ENCODE measurements around the gene IL4R. TPM values are rescaled to one million over a fixed set of nuclear protein-coding genes. Genes with fewer than 3 reads are reported as not detected.
"Not testable (repeated sequence)": the region's sequence is repeated elsewhere in the genome, so short reads cannot be mapped to it uniquely, and the experiment has no call there.

Gene IL4R
- total and polyA plus RNA-seq, 5 donors: 12.3 to 51.0 (median 23.2) TPM

DNA sequence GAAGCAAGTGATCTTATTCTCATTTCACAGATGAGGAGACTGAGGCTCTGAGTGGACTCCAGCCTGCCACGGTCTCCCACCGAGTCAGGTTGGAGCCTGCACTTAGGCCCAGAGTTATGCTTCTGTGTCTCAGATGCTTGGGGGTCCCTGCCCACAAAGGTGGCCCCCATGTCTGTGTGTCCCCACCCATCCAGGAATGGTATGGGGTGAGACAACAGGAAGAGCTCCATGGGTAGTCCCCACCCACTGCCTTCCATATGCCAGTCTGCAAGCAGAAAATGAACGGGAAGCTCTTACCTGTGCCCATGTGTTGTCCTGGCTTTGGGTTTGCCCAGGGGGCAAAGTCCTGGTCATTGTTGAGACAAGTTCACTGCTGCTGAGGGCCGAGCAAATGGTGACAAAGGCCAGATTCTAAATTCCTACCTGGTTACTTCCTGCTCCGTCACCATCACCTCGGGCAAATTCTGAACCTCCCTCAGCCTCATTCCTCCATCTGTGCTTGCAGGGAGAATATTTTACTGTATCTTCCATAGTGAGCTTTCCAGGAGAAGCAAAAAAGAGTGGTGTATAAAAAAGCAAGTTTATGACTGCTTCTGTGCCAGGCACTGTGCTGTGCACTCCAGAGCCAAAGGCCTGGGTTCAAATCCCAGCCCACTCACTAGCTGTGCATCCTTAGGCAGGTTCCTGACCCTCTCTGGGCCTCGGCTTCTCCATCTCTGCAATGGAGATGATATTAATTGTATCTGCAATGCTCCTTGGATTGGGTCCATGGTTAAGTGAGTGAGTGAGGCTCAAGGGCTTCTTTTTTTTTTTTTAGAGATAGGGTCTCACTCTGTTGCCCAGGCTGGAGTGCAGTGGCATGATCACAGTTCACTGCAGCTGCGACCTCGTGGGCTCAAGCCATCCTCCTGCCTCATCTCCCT lies 9.3 kb downstream of the IL4R start:
- 87% methylated on average over 9 of the region's 9 CpGs for WGBS

GRCh38 chr16:27323781-27324561 lies 10.2 kb downstream of the IL4R start:
- Histone ChIP-seq H3K4me1 (ENCODE audit: control insufficient read depth, insufficient read depth, low read length) (peaks cover 13% of the 10 kb centered on the region), H3K27ac (ENCODE audit: low read length) (peak overlapping the region; percentile 33), H3K27me3 (ENCODE audit: control insufficient read depth, insufficient read depth) (no peaks in the 10 kb centered on the region), H3K9me3 (ENCODE audit: control insufficient read depth, low read length) (no peaks in the 10 kb centered on the region), H3K4me3 (ENCODE audit: low read length) (no peak overlapping the region)
- ATAC-seq (peak in 1 of 2 donors; percentile 24), DNase-seq (no peak)
- intact Hi-C loops (cut with DNase I): no loop called here
- 59% methylated on average over 13 of the region's 13 CpGs for WGBS

More for the DNA sequence above, 9.3 kb downstream of the IL4R start:
- intact Hi-C loops (cut with DNase I): no loop called here
- no peak overlapping the region for H3K4me3 ChIP-seq (ENCODE audit: low read length)
- DNase-seq (no peak), ATAC-seq (no peak)
- H3K27ac ChIP-seq (ENCODE audit: low read length): peak overlapping the region; percentile 26
- H3K27me3 ChIP-seq (ENCODE audit: control insufficient read depth, insufficient read depth): no peaks in the 10 kb centered on the region
- no peaks in the 10 kb centered on the region for H3K9me3 ChIP-seq (ENCODE audit: control insufficient read depth, low read length)
- peaks cover 19% of the 10 kb centered on the region for H3K4me1 ChIP-seq (ENCODE audit: control insufficient read depth, insufficient read depth, low read length)

DNA sequence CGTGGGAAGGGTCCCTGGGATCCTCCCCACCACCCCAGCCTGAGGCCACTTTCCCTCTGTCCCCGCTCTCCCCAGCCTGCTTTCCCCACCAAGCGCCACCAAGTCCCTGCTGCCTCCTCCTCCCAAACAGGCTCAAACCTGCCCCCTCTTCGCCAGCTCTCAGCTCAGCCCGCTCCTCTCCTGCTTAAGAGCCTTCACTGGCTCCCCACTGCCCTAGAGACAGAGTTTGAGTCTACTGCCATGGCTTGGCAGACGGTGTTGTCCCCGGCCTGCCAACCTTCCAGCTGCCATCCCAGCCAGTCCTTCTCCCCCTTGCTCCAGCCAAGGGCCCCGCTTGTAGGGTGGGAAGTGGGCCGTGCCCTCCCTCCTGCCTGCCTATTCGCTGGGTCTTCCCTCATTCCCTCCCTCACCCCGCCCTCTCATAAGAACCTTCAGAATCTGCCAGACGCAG lies 11.1 kb downstream of the IL4R start:
- DNase-seq (no peak), ATAC-seq (peak in 1 of 2 donors; percentile 9)
- Histone ChIP-seq H3K4me1 (ENCODE audit: control insufficient read depth, insufficient read depth, low read length) (peaks cover 13% of the 10 kb centered on the region), H3K4me3 (ENCODE audit: low read length) (no peak overlapping the region), H3K9me3 (ENCODE audit: control insufficient read depth, low read length) (no peaks in the 10 kb centered on the region), H3K27me3 (ENCODE audit: control insufficient read depth, insufficient read depth) (no peaks in the 10 kb centered on the region), H3K27ac (ENCODE audit: low read length) (no peak overlapping the region)
- intact Hi-C loops (cut with DNase I): no loop called here
- WGBS: 75% methylated on average over 12 of the region's 12 CpGs

DNA sequence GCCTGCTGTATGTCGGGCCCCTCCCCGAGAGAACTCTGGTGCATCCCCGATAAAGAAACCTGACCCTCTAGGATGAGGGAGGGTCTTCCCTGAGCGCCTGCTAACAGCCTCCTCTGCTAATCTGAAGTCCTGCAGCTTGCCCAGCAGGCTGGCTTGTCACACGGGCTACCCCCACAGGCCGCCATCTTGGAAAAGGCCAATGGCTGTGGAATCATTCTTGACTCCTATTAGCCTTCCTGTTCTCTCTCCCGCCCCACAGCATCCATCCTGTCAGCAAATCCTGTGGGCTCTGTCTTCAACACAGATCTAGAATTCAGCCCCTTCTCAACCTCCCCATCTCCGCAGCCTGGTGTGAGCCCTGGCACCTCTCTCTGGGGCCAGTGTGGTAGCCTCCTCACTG lies 12.0 kb downstream of the IL4R start:
- Histone ChIP-seq H3K4me3 (ENCODE audit: low read length) (no peak overlapping the region), H3K27me3 (ENCODE audit: control insufficient read depth, insufficient read depth) (no peaks in the 10 kb centered on the region), H3K4me1 (ENCODE audit: control insufficient read depth, insufficient read depth, low read length) (peaks cover 12% of the 10 kb centered on the region), H3K27ac (ENCODE audit: low read length) (peak overlapping the region; percentile 66), H3K9me3 (ENCODE audit: control insufficient read depth, low read length) (no peaks in the 10 kb centered on the region)
- WGBS: 84% methylated on average over 8 of the region's 8 CpGs
- DNase-seq (no peak), ATAC-seq (no peak)
- intact Hi-C loops (cut with DNase I): no loop called here

DNA sequence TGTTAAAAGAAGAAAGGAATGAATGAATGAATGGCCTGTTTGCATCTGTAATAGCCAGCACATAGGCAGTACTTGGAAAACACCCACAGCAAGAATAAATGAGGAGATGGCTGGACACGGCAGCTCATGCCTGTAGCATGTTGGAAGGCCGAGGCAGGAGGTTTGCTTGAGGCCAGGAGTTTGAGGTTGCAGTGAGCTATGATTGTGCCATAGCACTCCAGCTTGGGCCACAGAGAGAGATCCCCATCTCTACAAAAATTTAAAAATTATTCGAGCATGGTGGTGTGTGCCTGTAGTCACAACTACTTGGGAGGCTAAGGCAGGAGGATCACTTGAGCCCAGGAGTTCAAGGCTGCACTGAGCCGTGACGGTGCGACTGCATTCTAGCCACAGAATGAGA lies 12.5 kb downstream of the IL4R start:
- no peaks in the 10 kb centered on the region for H3K9me3 ChIP-seq (ENCODE audit: control insufficient read depth, low read length)
- WGBS: 88% methylated on average over 6 of the region's 6 CpGs
- intact Hi-C loops (cut with DNase I): no loop called here
- no peak for ATAC-seq
- no peak for DNase-seq
- H3K4me3 ChIP-seq (ENCODE audit: low read length): no peak overlapping the region
- no peaks in the 10 kb centered on the region for H3K27me3 ChIP-seq (ENCODE audit: control insufficient read depth, insufficient read depth)
- H3K4me1 ChIP-seq (ENCODE audit: control insufficient read depth, insufficient read depth, low read length): peaks cover 12% of the 10 kb centered on the region
- peak overlapping the region; percentile 98 for H3K27ac ChIP-seq (ENCODE audit: low read length)

DNA sequence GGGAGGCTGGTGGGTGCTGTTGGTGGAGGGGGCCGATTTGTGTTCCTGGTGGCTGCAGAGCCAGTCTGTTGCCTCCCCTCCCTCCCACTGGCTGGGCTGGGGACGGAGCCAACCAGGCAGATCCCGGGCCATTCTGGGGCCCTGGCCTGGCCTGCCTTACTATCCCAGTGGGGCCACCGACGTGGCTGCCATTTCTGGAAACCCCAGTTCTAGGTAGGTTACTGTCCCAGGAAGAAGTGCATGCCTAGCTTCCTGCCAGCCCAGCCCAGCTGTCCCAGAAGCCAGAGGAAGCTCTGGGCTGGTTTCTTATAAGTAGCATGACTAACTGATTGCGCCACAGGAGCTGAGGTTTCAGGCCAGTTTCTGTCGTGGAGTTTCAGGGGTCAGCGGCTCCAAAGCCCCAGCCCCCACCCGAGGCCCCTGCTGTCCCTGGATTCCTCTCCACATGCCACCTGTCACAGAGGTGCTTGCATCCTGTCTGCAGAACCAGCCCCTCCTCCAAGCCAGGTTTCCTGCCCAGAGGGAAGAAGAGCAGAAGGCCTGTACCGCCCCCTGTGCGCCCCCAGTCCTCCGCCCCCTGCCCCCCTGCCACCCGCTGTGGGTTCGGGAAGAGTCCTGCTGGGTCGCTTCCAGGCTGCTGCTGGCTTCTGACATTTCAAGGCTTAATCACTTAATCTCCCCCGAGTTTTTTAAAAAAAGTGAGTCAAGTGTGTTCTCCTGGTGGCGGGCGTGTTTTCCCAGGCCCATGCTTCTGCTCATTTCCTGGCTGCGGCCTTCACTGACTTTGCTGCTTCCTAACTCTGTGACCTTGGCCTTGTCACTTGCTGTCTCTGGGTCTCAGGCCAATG lies 13.2 kb downstream of the IL4R start:
- peak; percentile 87 to 93 (median 88) for DNase-seq
- no peaks in the 10 kb centered on the region for H3K27me3 ChIP-seq (ENCODE audit: control insufficient read depth, insufficient read depth)
- no peak overlapping the region for H3K4me3 ChIP-seq (ENCODE audit: low read length)
- 19% methylated on average over 19 of the region's 19 CpGs for WGBS
- peak; percentile 76 to 87 for ATAC-seq
- H3K27ac ChIP-seq (ENCODE audit: low read length): peak overlapping the region; percentile 98
- intact Hi-C loops (cut with DNase I): no loop called here
- H3K9me3 ChIP-seq (ENCODE audit: control insufficient read depth, low read length): no peaks in the 10 kb centered on the region
- H3K4me1 ChIP-seq (ENCODE audit: control insufficient read depth, insufficient read depth, low read length): peaks cover 12% of the 10 kb centered on the region

- Histone ChIP-seq H3K4me1 (ENCODE audit: control insufficient read depth, insufficient read depth, low read length) (peaks cover 12% of the 10 kb centered on the region), H3K27me3 (ENCODE audit: control insufficient read depth, insufficient read depth) (no peaks in the 10 kb centered on the region), H3K27ac (ENCODE audit: low read length) (peak overlapping the region; percentile 98), H3K9me3 (ENCODE audit: control insufficient read depth, low read length) (no peaks in the 10 kb centered on the region), H3K4me3 (ENCODE audit: low read length) (no peak overlapping the region)
- intact Hi-C loops (cut with DNase I): no loop called here
- no peak for DNase-seq
- 49% methylated on average over 3 of the region's 3 CpGs for WGBS
- no peak for ATAC-seq
Observed at GRCh38 chr16:27327586-27327915, 13.8 kb downstream of the IL4R start.

DNA sequence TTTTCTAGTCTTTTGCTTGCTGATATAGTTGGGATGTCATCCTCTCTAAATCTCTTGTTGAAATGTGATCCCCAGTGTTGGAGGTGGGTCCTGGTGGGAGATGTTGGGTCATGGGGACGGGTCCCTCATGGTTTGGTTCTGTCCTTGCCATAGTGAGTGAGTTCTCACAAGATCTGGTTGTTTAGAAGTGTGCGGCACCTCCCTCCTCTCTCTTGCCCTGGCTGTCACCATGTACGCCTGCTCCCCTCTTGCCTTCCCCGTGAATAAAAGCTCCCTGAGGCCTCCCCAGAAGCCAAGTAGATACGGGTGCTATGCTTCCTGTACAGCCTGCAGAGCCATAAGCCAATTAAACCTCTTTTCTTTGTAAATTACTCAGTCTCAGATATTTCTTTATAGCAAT lies 15.2 kb downstream of the IL4R start:
- DNase-seq (no peak), ATAC-seq (no peak)
- no peaks in the 10 kb centered on the region for H3K27me3 ChIP-seq (ENCODE audit: control insufficient read depth, insufficient read depth)
- H3K27ac ChIP-seq (ENCODE audit: low read length): peak overlapping the region; percentile 86
- H3K4me1 ChIP-seq (ENCODE audit: control insufficient read depth, insufficient read depth, low read length): peaks cover 10% of the 10 kb centered on the region
- H3K9me3 ChIP-seq (ENCODE audit: control insufficient read depth, low read length): no peaks in the 10 kb centered on the region
- intact Hi-C loops (cut with DNase I): no loop called here
- 78% methylated on average over 5 of the region's 5 CpGs for WGBS
- no peak overlapping the region for H3K4me3 ChIP-seq (ENCODE audit: low read length)

GRCh38 chr16:27329376-27330079 lies 15.8 kb downstream of the IL4R start:
- peak in 1 of 2 donors; percentile 25 for ATAC-seq
- H3K4me3 ChIP-seq (ENCODE audit: low read length); H3K9me3 ChIP-seq (ENCODE audit: control insufficient read depth, low read length); H3K27me3 ChIP-seq (ENCODE audit: control insufficient read depth, insufficient read depth); DNase-seq; H3K4me1 ChIP-seq (ENCODE audit: control insufficient read depth, insufficient read depth, low read length); intact Hi-C loops (cut with DNase I): not testable (repeated sequence)
- WGBS: 34% methylated on average over 8 of the region's 8 CpGs
- peak overlapping the region; percentile 79 for H3K27ac ChIP-seq (ENCODE audit: low read length)

DNA sequence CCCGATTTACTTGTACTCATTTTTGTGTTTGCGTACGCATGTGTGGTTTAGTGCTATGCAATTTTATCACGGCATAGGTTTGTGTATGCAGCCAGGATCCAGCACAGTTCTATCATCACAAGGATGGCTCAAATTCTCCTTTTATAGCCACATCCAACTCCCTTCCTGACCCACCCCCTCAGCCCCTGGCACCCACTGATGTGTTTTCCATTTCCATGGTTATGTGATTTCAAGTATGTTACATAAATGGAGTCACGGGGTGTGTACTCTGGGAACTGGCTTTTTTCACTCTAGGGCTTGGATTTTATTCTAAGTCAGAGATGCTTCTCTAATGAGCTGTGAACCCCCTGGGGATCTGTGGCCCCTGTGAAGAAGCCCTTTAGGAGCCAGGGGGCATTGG lies 16.8 kb downstream of the IL4R start:
- peak overlapping the region; percentile 81 for H3K27ac ChIP-seq (ENCODE audit: low read length)
- no peaks in the 10 kb centered on the region for H3K9me3 ChIP-seq (ENCODE audit: control insufficient read depth, low read length)
- 40% methylated on average over 5 of the region's 5 CpGs for WGBS
- peaks cover 5% of the 10 kb centered on the region for H3K4me1 ChIP-seq (ENCODE audit: control insufficient read depth, insufficient read depth, low read length)
- no peaks in the 10 kb centered on the region for H3K27me3 ChIP-seq (ENCODE audit: control insufficient read depth, insufficient read depth)
- ATAC-seq: peak; percentile 72 to 76
- peak; percentile 84 to 87 (median 86) for DNase-seq
- intact Hi-C loops (cut with DNase I): no loop called here
- no peak overlapping the region for H3K4me3 ChIP-seq (ENCODE audit: low read length)
